IMR-90 (cell line): ENCODE results near the gene CSNK1G2. TPM values are rescaled to one million over a fixed set of nuclear protein-coding genes. Genes with fewer than 3 reads are reported as not detected.

Experiments used
- ATAC-seq: fragments of 200-7000 bp; cut with Tn5 transposase; 2 replicates; pipeline ENCODE4 v1.9.1; 2020; ENCODE audit warnings: low read depth, mild to moderate bottlenecking, moderate library complexity
- BruUV-seq: library from RNA; stranded (reverse); fragments of 400-500 nt; replicated peaks from 2 replicates; lab custom pipeline; 2021; lab: Mats Ljungman, UMichigan
- CTCF ChIA-PET: fragments of 300-600 bp; formaldehyde crosslinking; extraction: SDS; loops from one replicate; lab custom pipeline; 2021; ENCODE audit warnings: antibody characterized with exemption; lab: Yijun Ruan, JAX
- POLR2A ChIA-PET: fragments of 300-600 bp; sonication (Branson Sonifier 250); formaldehyde crosslinking; loops from one replicate; lab custom pipeline; 2022; ENCODE audit warnings: antibody characterized with exemption; ENCODE audit not compliant: unreplicated experiment; lab: Charles Lee
- DNase-seq: peaks from one replicate; pipeline ENCODE4 v3.0.0; 2013
- H2AFZ ChIP-seq: replicated peaks from 2 replicates; pipeline ENCODE3; 2013; ENCODE audit warnings: low read length, mild to moderate bottlenecking; ENCODE audit not compliant: poor library complexity
- H2AK5ac ChIP-seq: 2 replicates; pipeline ENCODE4 v1.6.1; 2013; ENCODE audit warnings: low read depth, low read length, inconsistent platforms
- H2AK9ac ChIP-seq: replicated peaks from 2 replicates; pipeline ENCODE3; 2013; ENCODE audit warnings: mild to moderate bottlenecking, low read depth, low read length, moderate library complexity; ENCODE audit not compliant: poor library complexity
- H2BK120ac ChIP-seq: 2 replicates; pipeline ENCODE4 v1.6.1; 2013; ENCODE audit warnings: low read depth, low read length, inconsistent platforms
- H2BK15ac ChIP-seq: 3 replicates; pipeline ENCODE4 v1.6.1; 2013; ENCODE audit warnings: low read depth, low read length, inconsistent platforms
- H2BK20ac ChIP-seq: 2 replicates; pipeline ENCODE4 v1.6.1; 2013; ENCODE audit warnings: low read depth, mild to moderate bottlenecking, inconsistent platforms, low read length, moderate library complexity
- H2BK5ac ChIP-seq: 2 replicates; pipeline ENCODE4 v1.6.1; 2013; ENCODE audit warnings: mild to moderate bottlenecking, low read depth, low read length, inconsistent platforms; ENCODE audit not compliant: poor library complexity, severe bottlenecking
- H3K14ac ChIP-seq: replicated peaks from 2 replicates; pipeline ENCODE4 v1.6.1; 2013; ENCODE audit warnings: low read depth, low read length, inconsistent platforms
- H3K18ac ChIP-seq: 2 replicates; pipeline ENCODE4 v1.6.1; 2013; ENCODE audit warnings: low read depth, low read length, control low read depth
- H3K23ac ChIP-seq: 2 replicates; pipeline ENCODE4 v1.6.1; 2013; ENCODE audit warnings: low read depth, low read length, inconsistent platforms
- H3K27ac ChIP-seq: 2 replicates; pipeline ENCODE4 v1.5.1; 2013; ENCODE audit warnings: mild to moderate bottlenecking, control low read depth, low read length; ENCODE audit not compliant: insufficient read depth
- H3K27me3 ChIP-seq: 2 replicates; pipeline ENCODE4 v1.6.1; 2013; ENCODE audit warnings: low read length; ENCODE audit not compliant: control insufficient read depth, insufficient read depth
- H3K36me3 ChIP-seq: 2 replicates; pipeline ENCODE4 v1.6.1; 2013; ENCODE audit warnings: low read length, mixed read lengths; ENCODE audit not compliant: control insufficient read depth, insufficient read depth
- H3K4ac ChIP-seq: 2 replicates; pipeline ENCODE4 v1.6.1; 2013; ENCODE audit warnings: low read depth, low read length, inconsistent platforms
- H3K4me1 ChIP-seq: 2 replicates; pipeline ENCODE4 v1.6.1; 2013; ENCODE audit warnings: low read length, mixed read lengths; ENCODE audit not compliant: control insufficient read depth, insufficient read depth
- H3K4me2 ChIP-seq: 2 replicates; pipeline ENCODE4 v1.6.1; 2013; ENCODE audit warnings: low read depth, mild to moderate bottlenecking, control low read depth, low read length, moderate library complexity
- H3K4me3 ChIP-seq: 2 replicates; pipeline ENCODE4 v1.5.1; 2013; ENCODE audit warnings: low read depth, mild to moderate bottlenecking, control low read depth, low read length, moderate library complexity; ENCODE audit not compliant: insufficient read depth
- H3K56ac ChIP-seq: 2 replicates; pipeline ENCODE4 v1.6.1; 2013; ENCODE audit warnings: low read length, inconsistent platforms; ENCODE audit not compliant: insufficient read depth; ENCODE audit errors: extremely low read depth
- H3K79me1 ChIP-seq, 2 experiments: 2 replicates each; pipeline ENCODE4 v1.6.1; 2013; ENCODE audit warnings: low read length in 2 of 2, inconsistent platforms in 1 of 2, low read depth in 1 of 2
- H3K9ac ChIP-seq: 2 replicates; pipeline ENCODE4 v1.6.1; 2013; ENCODE audit warnings: low read depth, low read length, control low read depth
- H3K9me1 ChIP-seq: 2 replicates; pipeline ENCODE4 v1.6.1; 2013; ENCODE audit warnings: low read length, inconsistent platforms; ENCODE audit not compliant: insufficient read depth
- H3K9me3 ChIP-seq: 2 replicates; pipeline ENCODE4 v1.6.1; 2013; ENCODE audit warnings: low read length; ENCODE audit not compliant: control insufficient read depth, insufficient read depth
- H4K20me1 ChIP-seq: 2 replicates; pipeline ENCODE4 v1.6.1; 2013; ENCODE audit warnings: low read length, inconsistent platforms; ENCODE audit not compliant: insufficient read depth
- H4K5ac ChIP-seq: 2 replicates; pipeline ENCODE4 v1.6.1; 2013; ENCODE audit warnings: mild to moderate bottlenecking, low read depth, low read length, control low read depth
- H4K8ac ChIP-seq, 2 experiments: 2 replicates each; pipeline ENCODE4 v1.6.1; 2013; ENCODE audit warnings: low read depth in 2 of 2, low read length in 2 of 2, control low read depth in 1 of 2, inconsistent platforms in 1 of 2
- H4K91ac ChIP-seq: 2 replicates; pipeline ENCODE4 v1.6.1; 2013; ENCODE audit warnings: low read depth, low read length, inconsistent platforms; ENCODE audit not compliant: insufficient read depth
- BHLHE40 ChIP-seq: fragments of 150-350 bp; IDR thresholded peaks from 2 replicates; pipeline ENCODE4 v1.6.1; 2016; ENCODE audit warnings: mild to moderate bottlenecking, low read depth, low read length
- CHD1 ChIP-seq: IDR thresholded peaks from 2 replicates; pipeline ENCODE4 v1.6.1; 2012; ENCODE audit warnings: low read depth, low read length, improper control_type of control experiment
- CTCF ChIP-seq: conservative IDR thresholded peaks from 2 replicates; pipeline ENCODE4 v1.5.1; 2012; ENCODE audit warnings: mild to moderate bottlenecking, low read depth, low read length, improper control_type of control experiment
- FOS ChIP-seq: fragments of 150-350 bp; IDR thresholded peaks from 2 replicates; pipeline ENCODE4 v1.6.1; 2016; ENCODE audit warnings: low read depth, low read length
- MAFK ChIP-seq: IDR thresholded peaks from 2 replicates; pipeline ENCODE4 v1.6.1; 2012; ENCODE audit warnings: low read depth, low read length, improper control_type of control experiment
- MAZ ChIP-seq: IDR thresholded peaks from 2 replicates; pipeline ENCODE4 v1.6.1; 2012; ENCODE audit warnings: low read depth, mild to moderate bottlenecking, low read length, improper control_type of control experiment, moderate library complexity, borderline replicate concordance
- MXI1 ChIP-seq: IDR thresholded peaks from 2 replicates; pipeline ENCODE4 v1.6.1; 2012; ENCODE audit warnings: low read depth, mild to moderate bottlenecking, low read length, moderate library complexity, borderline replicate concordance
- NFE2L2 ChIP-seq: fragments of 150-350 bp; IDR thresholded peaks from 2 replicates; pipeline ENCODE4 v1.6.1; 2016; ENCODE audit warnings: low read depth, mild to moderate bottlenecking, low read length
- POLR2A ChIP-seq: IDR thresholded peaks from 2 replicates; pipeline ENCODE4 v1.6.1; 2012; ENCODE audit warnings: mild to moderate bottlenecking, low read depth, low read length
- RAD21 ChIP-seq: IDR thresholded peaks from 2 replicates; pipeline ENCODE4 v1.6.1; 2012; ENCODE audit warnings: low read length, improper control_type of control experiment
- RCOR1 ChIP-seq: IDR thresholded peaks from 2 replicates; pipeline ENCODE4 v1.6.1; 2012; ENCODE audit warnings: mild to moderate bottlenecking, low read length, improper control_type of control experiment; ENCODE audit not compliant: insufficient replicate concordance
- RFX5 ChIP-seq: IDR thresholded peaks from 2 replicates; pipeline ENCODE4 v1.8.0; 2012; ENCODE audit warnings: low read depth, mild to moderate bottlenecking, low read length, moderate library complexity
- SMC3 ChIP-seq: fragments of 150-350 bp; IDR thresholded peaks from 2 replicates; pipeline ENCODE4 v1.6.1; 2016; ENCODE audit warnings: low read depth, mild to moderate bottlenecking, antibody characterized with exemption, low read length, moderate library complexity
- WGBS, 2 experiments: methylation state at CpG; one replicate each; pipeline versions ENCODE4 v1.1.5 to v1.1.7; 2013; ENCODE audit warnings: missing lambda C conversion rate in 2 of 2; ENCODE audit not compliant: insufficient read length in 1 of 2; ENCODE audit errors: extremely low coverage in 2 of 2; 5-methylcytosine and 5-hydroxymethylcytosine counted together
- dilution Hi-C: fragments of 300-500 bp; cut with HindIII; formaldehyde crosslinking; loops from one replicate; pipeline ENCODE4 v1.14.3; 2018; ENCODE audit warnings: low sequenced_read_pairs; ENCODE audit not compliant: unreplicated experiment
- in situ Hi-C: fragments of 300-500 bp; cut with MboI; formaldehyde crosslinking; loops from 3 replicates; pipeline ENCODE4 v1.14.3; 2019; ENCODE audit warnings: low sequenced_read_pairs, inconsistent platforms, mixed read lengths
- intact Hi-C: fragments of 100-400 bp; cut with micrococcal nuclease; formaldehyde crosslinking; loops from 2 replicates; pipeline ENCODE4 v1.10.0; 2022
- polyA plus RNA-seq, 3 experiments: library from polyadenylated mRNA; depleted of rRNA; stranded (reverse); fragments of >200 nt; gene quantifications; 2 replicates each; pipeline ENCODE4 v1.2.3, GENCODE V29; 2012; ENCODE audit warnings: low replicate concordance in 1 of 3
- total RNA-seq: library from RNA; depleted of rRNA; stranded (reverse); fragments of >200 nt; gene quantifications from 2 replicates; pipeline ENCODE4 v1.2.3, GENCODE V29; 2012
- TF ChIP-seq, protein P1 (sequence below): fragments of 150-350 bp; IDR thresholded peaks from 2 replicates; pipeline ENCODE4 v1.6.1; 2017; ENCODE audit warnings: mild to moderate bottlenecking, antibody characterized with exemption, low read length, low read depth

Gene CSNK1G2
- total and polyA plus RNA-seq, 2 of the 4 experiments (the other 2 are of a cell fraction): 38.0 to 96.3 TPM

DNA sequence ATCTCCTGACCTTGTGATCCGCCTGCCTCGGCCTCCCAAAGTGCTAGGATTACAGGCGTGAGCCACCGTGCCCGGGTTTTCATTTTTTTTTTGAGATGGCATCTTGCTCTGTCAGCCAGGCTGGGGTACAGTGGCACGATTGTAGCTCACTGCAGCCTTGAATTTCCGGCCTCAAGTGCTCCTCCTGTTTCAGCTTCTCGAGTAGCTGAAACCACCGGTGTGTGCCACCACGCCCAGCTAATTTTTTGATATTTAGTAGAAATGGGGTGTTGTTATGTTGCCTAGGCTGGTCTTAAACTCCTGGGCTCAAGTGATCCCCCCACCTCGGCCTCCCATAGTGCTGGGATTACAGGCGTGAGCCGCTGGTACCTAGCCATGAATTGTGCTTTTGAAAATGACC is 29.9 kb upstream of the CSNK1G2 start:
- Histone ChIP-seq H2AK9ac (no peak overlapping the region), H4K91ac (no peak overlapping the region), H2BK120ac (no peak overlapping the region), H2BK5ac (no peak overlapping the region), H3K9me1 (peaks cover 3% of the 10 kb centered on the region; the same call in 1 of the 2 replicates), H2BK15ac (no peak overlapping the region), H3K9me3 (no peaks in the 10 kb centered on the region), H3K27me3 (no peaks in the 10 kb centered on the region), H3K23ac (no peak overlapping the region), H3K4ac (no peak overlapping the region), H4K8ac (no peak overlapping the region), H3K9ac (no peak overlapping the region), H3K79me1 (peaks cover 14 to 73% of the 10 kb centered on the region in 2 experiments), H3K14ac (no peak overlapping the region), H4K20me1 (peaks cover 60% of the 10 kb centered on the region), H3K4me1 (peaks cover 7% of the 10 kb centered on the region), H3K56ac (no peak overlapping the region), H2AK5ac (no peak overlapping the region), H3K4me2 (no peak overlapping the region), H3K4me3 (no peak overlapping the region), H3K36me3 (peaks cover 20% of the 10 kb centered on the region; the same call in 1 of the 2 replicates), H3K18ac (no peak overlapping the region), H2BK20ac (no peak overlapping the region), H4K5ac (no peak overlapping the region), H2AFZ (no peak overlapping the region), H3K27ac (no peak overlapping the region)
- no peak for ATAC-seq
- ChIA-PET POLR2A (no interaction called here), CTCF (no interaction called here)
- no peak for DNase-seq
- in situ Hi-C loops: no loop called here
- no TSS peak for BruUV-seq
- dilution Hi-C loops: no loop called here
- intact Hi-C loops: no loop called here
- TF ChIP-seq POLR2A: no peak
- no peak for TF ChIP-seq CTCF
- TF ChIP-seq BHLHE40: no peak
- TF ChIP-seq MXI1: no peak
- no peak for TF ChIP-seq CHD1
- TF ChIP-seq RAD21: no peak
- no peak for TF ChIP-seq FOS
- no peak for TF ChIP-seq SMC3
- TF ChIP-seq RFX5: no peak
- no peak for TF ChIP-seq NFE2L2
- TF ChIP-seq MAZ: no peak
- no peak for TF ChIP-seq RCOR1
- TF ChIP-seq, protein P1, sequence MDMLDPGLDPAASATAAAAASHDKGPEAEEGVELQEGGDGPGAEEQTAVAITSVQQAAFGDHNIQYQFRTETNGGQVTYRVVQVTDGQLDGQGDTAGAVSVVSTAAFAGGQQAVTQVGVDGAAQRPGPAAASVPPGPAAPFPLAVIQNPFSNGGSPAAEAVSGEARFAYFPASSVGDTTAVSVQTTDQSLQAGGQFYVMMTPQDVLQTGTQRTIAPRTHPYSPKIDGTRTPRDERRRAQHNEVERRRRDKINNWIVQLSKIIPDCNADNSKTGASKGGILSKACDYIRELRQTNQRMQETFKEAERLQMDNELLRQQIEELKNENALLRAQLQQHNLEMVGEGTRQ: no peak
- TF ChIP-seq MAFK: no peak
- 85% methylated on average over 8 of the region's 13 CpGs; no CpG with 5 or more reads in 1 of the 2 experiments for WGBS, 2 experiments
